ENCODE results near the gene MRM2. TPM values are rescaled to one million over a fixed set of nuclear protein-coding genes. Genes with fewer than 3 reads are reported as not detected.

The MRM2 gene
- total RNA-seq, 1 experiment from 2014 or later = 49.9 TPM

DNA sequence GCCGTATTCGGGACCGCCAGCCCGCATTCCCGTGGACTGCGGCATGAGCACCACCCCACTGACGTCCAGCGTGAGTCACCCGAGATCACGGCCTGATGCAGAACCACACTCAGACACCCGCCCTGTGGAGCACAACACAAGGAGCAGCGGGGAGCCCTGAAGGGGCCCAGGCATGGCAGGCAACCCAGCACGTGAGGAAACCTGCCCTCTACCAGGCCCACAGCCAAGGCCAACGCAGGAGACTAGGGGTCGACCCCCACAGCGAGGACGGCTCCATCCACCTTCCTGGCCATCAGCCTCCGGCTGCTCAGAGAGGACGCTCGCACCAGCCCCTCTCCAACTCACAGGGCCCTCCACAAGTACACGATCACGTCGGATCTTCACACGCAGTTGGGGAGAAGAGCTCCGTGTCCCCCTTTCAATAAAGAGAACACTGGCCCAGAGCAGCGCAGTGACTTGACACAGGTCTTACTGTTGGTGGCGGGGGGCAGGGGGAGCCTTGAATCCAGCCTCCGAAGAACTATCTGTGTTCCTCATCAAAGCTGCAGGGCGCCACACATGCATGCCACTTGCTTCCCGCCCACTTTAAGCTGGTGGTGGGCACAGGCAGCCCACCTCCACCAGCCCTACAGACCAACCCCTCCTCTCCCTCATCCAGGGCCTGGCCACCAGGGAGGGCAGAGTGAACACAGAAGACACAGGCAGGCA, 31.3 kb downstream of the MRM2 start:
- Histone ChIP-seq H3K27me3 (ENCODE audit: control insufficient read depth, insufficient read depth, low read length) (no peaks in the 10 kb centered on the region), H3K4me3 (ENCODE audit: low read depth in 2 of 2, low read length in 2 of 2) (no peak overlapping the region), H3K4me1 (ENCODE audit: control insufficient read depth, insufficient read depth, low read length) (no peaks in the 10 kb centered on the region), H3K36me3 (ENCODE audit: control insufficient read depth, insufficient read depth, low read length) (peaks cover 9% of the 10 kb centered on the region), H3K9me3 (ENCODE audit: control insufficient read depth, insufficient read depth, low read depth, low read length) (no peaks in the 10 kb centered on the region), H3K27ac (ENCODE audit: low read length) (no peak overlapping the region)
- intact Hi-C loops (cut with micrococcal nuclease; ENCODE audit: unreplicated experiment) (no loop called here), in situ Hi-C loops (cut with HindIII; ENCODE audit: low pct_unique_long_range_greater_than_20kb, low sequenced_read_pairs) (no loop called here)
- TF ChIP-seq TCF7L2 (IDR thresholded peaks at IDR 0.05; ENCODE audit: low read depth, low read length) = no peak
- TF ChIP-seq SIN3A (IDR thresholded peaks at IDR 0.05; ENCODE audit: borderline replicate concordance, insufficient read depth, low read depth, low read length) = no peak
- TF ChIP-seq, protein P1, sequence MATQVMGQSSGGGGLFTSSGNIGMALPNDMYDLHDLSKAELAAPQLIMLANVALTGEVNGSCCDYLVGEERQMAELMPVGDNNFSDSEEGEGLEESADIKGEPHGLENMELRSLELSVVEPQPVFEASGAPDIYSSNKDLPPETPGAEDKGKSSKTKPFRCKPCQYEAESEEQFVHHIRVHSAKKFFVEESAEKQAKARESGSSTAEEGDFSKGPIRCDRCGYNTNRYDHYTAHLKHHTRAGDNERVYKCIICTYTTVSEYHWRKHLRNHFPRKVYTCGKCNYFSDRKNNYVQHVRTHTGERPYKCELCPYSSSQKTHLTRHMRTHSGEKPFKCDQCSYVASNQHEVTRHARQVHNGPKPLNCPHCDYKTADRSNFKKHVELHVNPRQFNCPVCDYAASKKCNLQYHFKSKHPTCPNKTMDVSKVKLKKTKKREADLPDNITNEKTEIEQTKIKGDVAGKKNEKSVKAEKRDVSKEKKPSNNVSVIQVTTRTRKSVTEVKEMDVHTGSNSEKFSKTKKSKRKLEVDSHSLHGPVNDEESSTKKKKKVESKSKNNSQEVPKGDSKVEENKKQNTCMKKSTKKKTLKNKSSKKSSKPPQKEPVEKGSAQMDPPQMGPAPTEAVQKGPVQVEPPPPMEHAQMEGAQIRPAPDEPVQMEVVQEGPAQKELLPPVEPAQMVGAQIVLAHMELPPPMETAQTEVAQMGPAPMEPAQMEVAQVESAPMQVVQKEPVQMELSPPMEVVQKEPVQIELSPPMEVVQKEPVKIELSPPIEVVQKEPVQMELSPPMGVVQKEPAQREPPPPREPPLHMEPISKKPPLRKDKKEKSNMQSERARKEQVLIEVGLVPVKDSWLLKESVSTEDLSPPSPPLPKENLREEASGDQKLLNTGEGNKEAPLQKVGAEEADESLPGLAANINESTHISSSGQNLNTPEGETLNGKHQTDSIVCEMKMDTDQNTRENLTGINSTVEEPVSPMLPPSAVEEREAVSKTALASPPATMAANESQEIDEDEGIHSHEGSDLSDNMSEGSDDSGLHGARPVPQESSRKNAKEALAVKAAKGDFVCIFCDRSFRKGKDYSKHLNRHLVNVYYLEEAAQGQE (IDR thresholded peaks at IDR 0.05; ENCODE audit: insufficient read depth in 1 of 2, low read depth in 2 of 2, low read length in 1 of 2) = no peak
- TF ChIP-seq POLR2AphosphoS5 (IDR thresholded peaks at IDR 0.05; ENCODE audit: low read depth, low read length) = no peak
- TF ChIP-seq, protein P2, sequence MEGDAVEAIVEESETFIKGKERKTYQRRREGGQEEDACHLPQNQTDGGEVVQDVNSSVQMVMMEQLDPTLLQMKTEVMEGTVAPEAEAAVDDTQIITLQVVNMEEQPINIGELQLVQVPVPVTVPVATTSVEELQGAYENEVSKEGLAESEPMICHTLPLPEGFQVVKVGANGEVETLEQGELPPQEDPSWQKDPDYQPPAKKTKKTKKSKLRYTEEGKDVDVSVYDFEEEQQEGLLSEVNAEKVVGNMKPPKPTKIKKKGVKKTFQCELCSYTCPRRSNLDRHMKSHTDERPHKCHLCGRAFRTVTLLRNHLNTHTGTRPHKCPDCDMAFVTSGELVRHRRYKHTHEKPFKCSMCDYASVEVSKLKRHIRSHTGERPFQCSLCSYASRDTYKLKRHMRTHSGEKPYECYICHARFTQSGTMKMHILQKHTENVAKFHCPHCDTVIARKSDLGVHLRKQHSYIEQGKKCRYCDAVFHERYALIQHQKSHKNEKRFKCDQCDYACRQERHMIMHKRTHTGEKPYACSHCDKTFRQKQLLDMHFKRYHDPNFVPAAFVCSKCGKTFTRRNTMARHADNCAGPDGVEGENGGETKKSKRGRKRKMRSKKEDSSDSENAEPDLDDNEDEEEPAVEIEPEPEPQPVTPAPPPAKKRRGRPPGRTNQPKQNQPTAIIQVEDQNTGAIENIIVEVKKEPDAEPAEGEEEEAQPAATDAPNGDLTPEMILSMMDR (IDR thresholded peaks at IDR 0.05) = no peak
- BruUV-seq (replicated peaks) = no TSS peak
- no peak for DNase-seq (ENCODE audit: low read depth, low spot score)
- ATAC-seq = no peak
- ChIA-PET CTCF (no interaction called here), POLR2A (no interaction called here)

DNA sequence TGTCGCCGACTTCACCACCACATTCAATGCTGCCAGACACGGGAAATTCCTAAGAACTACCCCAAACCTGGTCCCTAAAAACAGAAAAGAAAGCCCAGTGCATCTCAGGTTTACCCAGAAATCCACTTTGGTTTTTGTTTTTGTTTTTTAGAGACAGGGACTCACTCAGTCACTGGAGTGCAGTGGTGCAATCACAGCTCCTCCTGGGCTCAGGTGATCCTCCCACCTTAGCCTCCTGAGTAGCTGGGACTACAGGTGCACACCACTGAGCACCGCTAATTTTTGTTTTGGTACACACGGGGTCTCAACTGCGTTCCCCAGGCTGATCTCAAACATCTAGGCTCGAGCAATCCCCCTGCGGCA, 32.1 kb downstream of the MRM2 start:
- in situ Hi-C loops (cut with HindIII; ENCODE audit: low pct_unique_long_range_greater_than_20kb, low sequenced_read_pairs) (no loop called here), intact Hi-C loops (cut with micrococcal nuclease; ENCODE audit: unreplicated experiment) (no loop called here)

More for the DNA sequence above, 32.1 kb downstream of the MRM2 start:
- H3K9me3 ChIP-seq (ENCODE audit: control insufficient read depth, insufficient read depth, low read depth, low read length) = no peaks in the 10 kb centered on the region
- ATAC-seq (no peak), DNase-seq (ENCODE audit: low read depth, low spot score) (no peak)
- POLR2A ChIA-PET = no interaction called here
- no peaks in the 10 kb centered on the region for H3K4me1 ChIP-seq (ENCODE audit: control insufficient read depth, insufficient read depth, low read length)
- peaks cover 9% of the 10 kb centered on the region for H3K36me3 ChIP-seq (ENCODE audit: control insufficient read depth, insufficient read depth, low read length)
- H3K4me3 ChIP-seq (ENCODE audit: low read depth in 2 of 2, low read length in 2 of 2) = no peak overlapping the region
- CTCF ChIA-PET = interaction anchor here (0.5 kb wide), 1 partner anchor 27 kb away, joined by 8 read pairs; no protein-coding TSS in a partner anchor
- BruUV-seq (replicated peaks) = no TSS peak
- TF ChIP-seq, protein P2 (IDR thresholded peaks at IDR 0.05) = no peak
- TF ChIP-seq TCF7L2 (IDR thresholded peaks at IDR 0.05; ENCODE audit: low read depth, low read length) = no peak
- no peak for TF ChIP-seq POLR2AphosphoS5 (IDR thresholded peaks at IDR 0.05; ENCODE audit: low read depth, low read length)
- TF ChIP-seq, protein P1 (IDR thresholded peaks at IDR 0.05; ENCODE audit: insufficient read depth in 1 of 2, low read depth in 2 of 2, low read length in 1 of 2) = no peak
- TF ChIP-seq SIN3A (IDR thresholded peaks at IDR 0.05; ENCODE audit: borderline replicate concordance, insufficient read depth, low read depth, low read length) = no peak
- no peaks in the 10 kb centered on the region for H3K27me3 ChIP-seq (ENCODE audit: control insufficient read depth, insufficient read depth, low read length)
- H3K27ac ChIP-seq (ENCODE audit: low read length) = no peak overlapping the region
